GM21515 (cell line): Measurements from ENCODE around the gene KIF17.
"Not testable (repeated sequence)": the region's sequence is repeated elsewhere in the genome, so short reads cannot be mapped to it uniquely, and the experiment has no call there.

Experiments
- ATAC-seq: cut with Tn5 transposase; IDR thresholded peaks from one replicate; pipeline ENCODE4 v1.9.1; 2021; ENCODE audit not compliant: unreplicated experiment

The KIF17 gene

DNA sequence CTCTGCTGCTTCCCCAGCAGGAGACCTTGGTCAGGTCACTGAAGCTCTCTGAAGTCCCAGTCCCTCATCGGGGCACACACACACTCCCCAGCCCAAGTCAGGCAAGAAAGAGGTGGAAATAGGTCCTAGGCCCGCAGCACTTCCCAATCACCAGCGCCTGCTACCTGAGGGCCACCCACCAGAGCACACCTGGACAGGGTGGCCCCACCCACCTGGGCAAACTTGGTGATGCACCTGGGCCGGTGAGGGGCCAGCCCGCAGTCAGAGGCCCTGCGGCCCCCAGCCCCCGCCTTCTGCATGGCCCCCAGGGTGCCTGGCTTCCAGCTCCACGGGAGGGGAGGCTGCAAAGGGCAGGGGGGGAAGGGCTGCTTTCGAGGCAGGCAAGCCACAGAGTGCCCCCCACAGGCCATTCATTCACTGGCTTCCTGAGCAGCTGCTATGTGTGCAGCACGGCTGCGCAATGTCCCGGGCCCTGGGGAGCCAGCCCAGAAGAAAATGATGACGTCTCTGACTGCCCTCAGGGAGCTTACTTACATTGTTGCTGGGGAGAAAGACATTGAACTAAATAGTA, 10.0 kb upstream of the KIF17 start:
- no peak for ATAC-seq

DNA sequence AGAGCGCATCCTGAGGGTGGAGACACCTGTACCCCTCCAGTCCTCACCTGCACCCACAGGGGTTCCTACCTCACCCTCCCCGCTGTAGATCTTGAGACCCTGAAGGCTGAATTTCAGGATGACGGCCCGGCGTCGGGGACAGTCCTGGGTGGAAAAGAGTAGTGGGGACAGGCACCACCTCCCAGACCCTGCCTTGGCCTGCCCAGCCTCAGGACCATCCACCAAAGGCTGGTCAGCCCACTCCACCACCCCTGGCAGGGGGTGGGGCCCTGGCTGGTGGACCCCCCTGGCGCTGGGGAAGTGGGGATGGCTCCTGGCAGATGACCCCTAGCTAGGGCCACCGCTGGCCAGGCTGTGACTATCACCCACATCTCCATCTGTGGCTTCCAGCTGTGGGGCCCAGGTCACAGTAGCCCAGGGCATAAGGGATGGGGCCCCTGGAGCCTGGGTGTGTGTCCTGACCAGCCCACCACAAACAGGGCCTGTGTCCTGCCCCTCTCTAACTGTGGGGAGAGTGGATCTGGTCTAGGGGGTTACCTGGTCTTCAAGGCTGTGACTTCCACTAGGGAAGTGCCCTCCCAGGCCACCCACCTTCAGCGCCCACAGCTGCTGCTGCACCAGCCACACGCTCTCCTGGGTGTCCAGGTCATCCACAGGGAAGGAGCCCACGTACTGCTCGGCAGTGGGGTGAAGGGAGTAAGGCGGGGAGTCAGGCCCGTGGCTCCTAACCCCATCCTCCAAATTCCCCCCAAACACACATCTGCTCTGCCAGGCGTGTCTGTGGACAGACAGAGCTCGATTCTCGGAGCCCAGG, 9.3 kb upstream of the KIF17 start:
- ATAC-seq = no peak

DNA sequence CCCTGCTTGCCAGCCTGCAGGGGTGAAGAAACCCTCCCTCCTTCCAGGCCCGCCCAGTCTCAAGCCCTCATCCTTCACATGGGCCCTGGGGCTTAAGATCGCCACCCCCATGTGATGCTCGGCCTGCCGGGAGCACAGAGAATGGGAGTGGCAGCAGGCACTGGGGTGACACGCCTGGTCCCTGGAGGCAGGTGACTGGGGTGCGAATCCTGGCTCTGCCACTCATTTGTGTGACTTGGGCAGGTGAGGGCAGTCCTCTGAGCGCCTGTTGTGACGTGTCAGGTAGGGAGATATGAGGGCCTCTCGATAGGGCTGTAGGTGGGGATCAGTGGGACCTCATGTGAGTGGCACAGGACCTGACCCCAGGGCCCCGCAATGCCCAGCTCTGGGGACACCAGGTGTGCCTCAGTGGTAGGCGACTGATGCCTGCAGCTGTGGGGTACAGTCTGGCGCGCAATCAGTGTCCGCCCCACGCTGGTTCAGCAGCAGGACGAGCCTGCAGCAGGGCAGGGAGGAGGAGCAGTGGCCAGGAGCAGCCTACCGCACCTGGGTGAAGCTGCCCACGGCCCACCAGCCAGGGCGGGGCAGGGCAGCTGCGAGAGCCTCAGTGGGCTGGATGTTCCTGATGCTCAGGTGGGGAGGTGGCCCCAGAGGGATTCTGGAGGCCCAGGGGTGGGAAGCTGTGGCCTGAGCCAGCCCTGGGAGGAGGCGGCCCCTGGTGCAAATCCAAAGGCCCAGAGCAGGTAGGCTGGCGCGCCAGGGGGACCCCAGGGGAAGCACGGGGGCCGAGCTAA, 8.5 kb upstream of the KIF17 start:
- no peak for ATAC-seq

DNA sequence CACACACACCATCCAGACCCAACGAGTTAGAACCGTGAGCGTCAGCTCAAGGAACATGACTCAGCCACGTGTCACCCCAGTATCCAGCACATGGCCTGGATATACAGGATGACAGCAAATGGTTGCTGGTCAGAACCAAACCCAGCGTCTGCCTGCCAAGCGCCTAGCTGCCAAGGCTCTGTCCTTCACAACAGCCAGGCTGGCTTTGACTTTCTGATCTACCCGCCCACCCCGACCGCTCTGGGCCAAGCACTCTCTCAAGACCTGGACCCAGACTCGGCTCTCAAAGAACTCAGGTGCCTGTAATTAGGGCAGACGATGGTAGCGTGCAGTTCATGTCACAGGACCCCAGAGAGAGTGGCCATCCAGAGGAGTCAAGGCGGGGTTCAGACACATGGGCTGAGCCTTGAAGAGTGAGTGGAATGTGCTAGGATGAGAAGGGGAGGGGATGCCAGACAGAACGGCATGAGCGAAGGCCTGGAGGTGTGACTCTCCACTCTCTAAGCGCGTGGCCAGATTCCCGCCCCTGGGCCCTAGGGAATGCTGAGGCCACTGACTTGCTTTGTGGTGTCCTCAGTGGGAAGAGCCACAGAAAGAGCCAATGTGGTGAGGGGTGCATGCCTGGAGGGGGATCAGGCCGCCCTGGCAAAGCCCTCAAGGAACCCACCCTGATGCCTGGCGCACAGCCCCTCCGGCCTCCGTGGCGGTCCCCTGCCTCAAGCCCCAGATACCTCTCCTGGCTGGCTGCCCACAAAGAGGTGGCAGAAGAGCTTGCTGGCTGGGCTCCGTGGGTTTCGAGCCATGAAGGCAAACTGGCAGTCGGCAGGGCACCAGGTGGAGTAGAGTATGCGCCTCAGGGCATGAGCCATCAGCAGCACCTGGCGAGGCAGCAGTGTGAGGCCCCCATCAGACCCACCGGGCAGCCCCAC, 7.6 kb upstream of the KIF17 start:
- no peak for ATAC-seq

DNA sequence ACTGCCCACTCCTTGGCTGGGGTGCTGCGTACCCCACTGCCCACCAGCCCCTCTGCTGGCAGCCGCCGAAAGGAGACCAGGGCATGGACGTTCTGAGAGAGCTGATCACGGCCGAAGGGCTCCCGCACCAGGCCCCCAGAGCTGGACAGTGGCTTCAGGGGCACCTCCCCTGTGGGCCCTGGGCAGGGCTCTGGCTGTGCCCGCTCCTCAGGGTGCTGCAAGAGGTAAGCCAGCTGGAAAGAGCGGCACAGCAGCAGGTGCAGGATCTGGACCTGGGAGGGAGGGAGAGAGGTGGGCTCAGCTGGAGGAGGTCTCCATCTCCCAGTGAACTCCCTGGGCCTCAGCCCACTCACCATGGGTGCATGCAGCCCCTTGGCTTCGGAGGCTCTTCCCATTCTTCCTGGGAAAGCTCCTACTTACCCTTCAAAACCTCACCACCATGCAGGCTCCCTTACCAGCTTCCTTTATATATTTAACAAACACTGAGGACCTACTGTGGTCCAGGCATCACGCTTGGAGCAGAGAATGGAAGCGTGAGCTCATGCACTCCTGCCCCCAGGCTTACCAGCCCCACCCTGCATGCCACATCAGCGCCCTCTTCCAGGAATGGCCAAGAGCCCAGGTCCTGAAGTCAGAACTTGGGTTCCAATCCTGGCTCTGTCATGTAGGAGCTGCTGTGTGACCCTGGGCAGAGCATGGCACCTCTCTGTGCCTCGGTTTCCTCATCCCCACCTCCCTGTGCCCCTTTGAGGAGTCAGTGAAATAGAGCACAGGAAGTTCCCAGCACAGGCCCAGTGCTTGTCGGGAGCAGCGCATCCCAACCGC, 6.8 kb upstream of the KIF17 start:
- no peak for ATAC-seq

DNA sequence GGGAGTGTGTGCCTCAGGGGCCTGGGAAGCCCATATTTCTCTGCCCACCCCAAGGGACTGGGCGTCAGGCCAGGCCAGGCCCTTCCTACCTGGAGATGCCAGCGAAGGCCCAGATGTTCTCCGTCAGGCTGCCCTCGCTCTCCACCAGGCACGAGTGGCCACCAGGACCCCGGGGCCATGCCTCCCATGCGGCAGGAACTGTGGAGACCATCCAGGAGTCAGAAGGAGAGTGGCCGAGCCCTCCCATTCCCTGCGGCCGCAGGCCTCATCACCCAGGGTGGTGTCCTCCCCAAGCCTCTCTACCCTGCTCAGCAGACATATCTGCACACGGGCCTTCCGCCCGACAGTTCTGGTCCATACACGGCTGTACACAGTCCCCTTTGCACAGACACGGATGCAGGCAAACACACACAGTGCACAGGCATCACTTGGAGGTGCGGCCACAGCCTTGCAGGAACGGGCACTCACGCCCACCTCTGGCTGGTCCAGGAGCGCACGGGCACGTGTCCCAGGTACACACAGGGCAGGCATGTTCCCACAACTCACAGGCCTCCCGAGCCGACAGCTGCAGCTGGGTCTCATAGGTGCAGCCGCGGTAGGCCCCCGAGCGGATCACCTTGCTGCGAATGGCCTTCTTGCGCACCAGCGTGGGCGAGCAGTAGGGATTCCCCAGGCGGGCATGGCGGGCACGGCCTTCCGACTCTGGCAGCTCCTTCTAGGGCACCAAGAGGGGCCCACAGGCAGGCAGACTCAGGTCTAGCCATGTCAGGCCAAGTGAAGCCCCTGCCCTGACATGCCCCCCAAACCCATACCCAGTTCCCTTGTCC, 5.9 kb upstream of the KIF17 start:
- no peak for ATAC-seq

DNA sequence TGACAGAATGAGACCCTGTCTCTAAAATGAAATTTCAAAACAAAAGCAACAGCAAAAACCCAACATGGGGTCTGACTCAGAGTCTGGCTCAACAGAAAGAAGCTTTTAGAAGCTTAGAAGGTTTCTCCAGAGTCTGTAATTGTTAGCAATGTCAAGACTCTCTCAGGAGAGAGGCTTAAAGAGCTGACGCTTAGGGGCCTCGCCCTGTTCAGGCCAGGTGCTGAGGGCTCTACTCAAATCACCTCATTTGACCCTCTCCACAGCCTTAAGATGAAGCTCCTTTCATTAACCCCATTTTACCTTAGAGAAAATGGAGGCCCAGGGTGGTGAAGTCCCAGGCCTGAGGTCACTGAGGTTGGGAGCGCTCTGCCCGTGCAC, 5.3 kb upstream of the KIF17 start:
- no peak for ATAC-seq

DNA sequence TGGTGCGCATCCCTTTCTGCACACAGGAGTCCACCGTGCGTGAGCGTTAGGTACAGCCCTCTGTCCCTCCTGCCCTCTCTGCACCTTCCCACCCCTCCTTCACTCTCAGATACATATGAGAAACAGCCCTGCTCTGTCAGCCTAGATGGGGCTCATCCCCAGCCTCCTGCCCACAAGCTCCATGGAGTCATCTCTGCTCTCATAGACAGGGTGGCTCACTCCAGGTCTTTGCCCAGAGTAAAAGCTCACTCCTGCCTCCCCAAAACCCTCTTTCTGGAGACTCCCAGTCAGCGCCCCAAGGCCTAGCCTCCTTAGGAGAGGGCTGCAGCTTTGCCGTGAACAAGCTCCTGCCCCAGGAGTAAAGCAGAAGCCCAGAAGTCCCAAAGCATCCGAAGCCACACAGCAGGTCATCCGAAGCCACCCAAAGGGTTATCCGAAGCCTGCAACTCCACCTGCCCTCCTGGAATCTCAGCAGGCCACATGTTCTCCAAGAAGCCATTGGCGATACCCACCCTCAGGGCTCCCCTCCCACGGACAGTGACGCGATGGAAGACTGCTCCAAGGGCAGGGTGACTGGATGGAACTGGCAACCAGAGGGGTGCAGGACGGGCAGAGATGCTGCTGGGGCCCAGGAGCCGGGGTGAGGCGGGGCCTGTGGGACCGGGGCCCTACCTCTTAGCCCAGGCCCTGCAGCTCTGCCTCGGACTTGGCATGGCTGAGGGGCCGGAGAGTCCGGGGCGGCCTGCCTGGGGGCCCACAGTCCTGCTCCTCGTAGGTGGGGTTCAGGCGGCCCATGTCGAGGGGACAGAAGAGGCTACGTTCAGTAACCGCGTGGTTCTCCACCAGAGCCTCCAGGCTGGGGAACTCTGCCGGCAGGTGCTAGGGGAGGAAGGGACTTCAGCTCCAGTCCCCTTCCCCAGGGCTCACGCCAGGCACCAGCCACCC, 3.6 kb upstream of the KIF17 start:
- no peak for ATAC-seq

DNA sequence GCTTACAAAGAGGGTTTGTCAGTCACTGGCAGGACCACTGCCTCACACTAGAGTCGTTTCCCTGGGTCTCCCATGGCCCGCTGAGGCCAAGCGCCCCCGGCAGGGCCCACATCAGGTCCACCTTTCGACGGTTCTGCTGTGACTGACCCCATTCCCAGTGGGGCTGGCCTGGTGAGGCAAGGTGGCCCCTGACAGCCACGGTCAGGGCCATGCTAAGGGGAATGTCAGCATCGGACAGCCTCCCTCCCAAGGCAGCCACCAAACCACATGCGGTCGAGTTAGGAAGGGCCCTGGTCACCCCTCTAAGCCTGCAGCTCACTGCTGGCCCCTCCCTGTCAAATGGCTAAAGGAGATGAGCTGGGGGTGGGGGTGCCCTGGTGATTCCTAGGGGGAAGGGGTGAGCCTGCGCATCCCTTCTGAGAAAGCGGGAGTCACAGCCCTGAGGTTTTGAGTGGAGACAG, 2.9 kb upstream of the KIF17 start:
- no peak for ATAC-seq

DNA sequence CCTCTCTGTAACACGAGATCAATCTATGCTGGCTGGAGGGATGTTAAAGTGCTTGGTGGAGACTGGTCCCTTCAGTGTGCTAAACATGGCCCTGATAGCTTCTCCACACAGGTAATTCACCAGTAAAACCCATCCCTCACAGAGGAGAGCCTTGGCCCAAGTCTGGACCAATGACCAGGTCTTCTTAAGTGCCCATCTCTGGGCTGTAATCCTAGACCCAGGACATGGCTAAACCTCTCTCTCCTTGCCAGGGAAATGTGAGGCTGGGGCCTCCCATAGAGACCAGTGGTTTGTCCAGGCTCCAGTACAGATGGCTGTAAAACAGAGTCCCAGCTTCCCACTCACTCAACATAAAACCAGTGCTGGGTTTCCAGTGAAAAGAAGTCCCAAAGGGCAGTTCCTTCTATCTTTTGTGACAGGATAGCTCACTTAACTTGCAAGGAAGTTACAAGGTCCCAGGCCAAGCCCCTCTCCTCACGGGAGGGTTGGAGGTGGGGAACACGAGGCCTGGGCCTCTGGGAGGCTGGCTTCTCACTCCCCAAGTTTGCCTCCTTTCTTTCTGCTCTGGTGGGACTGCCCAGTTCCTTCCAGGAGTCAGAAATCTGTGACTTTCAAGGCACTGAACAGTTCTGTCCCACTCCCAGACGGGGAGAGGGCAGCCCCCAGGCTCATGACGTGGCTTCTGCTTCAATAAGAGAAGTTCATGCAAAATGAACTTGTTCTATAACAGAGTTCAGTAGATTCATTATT, 2.2 kb upstream of the KIF17 start:
- no peak for ATAC-seq

DNA sequence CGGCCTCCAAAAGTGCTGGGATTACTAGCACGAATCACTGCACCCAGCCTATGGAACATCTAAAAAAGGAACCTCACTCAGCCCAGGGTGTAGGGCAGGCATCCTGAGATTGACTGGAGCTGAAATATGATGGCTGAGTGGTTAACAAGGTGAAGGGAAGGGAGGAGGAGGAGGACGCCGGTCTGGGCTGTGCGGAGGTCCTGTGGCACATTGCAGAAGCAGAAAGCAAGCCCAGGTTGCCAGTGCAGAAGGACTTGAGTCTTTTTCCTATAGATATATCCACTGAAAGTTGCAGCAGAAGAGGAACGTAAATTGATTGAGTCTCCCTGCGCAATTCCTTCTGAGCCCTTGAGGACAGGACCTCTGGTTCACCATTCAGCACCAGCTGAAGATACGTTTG, 1.5 kb upstream of the KIF17 start:
- no peak for ATAC-seq

DNA sequence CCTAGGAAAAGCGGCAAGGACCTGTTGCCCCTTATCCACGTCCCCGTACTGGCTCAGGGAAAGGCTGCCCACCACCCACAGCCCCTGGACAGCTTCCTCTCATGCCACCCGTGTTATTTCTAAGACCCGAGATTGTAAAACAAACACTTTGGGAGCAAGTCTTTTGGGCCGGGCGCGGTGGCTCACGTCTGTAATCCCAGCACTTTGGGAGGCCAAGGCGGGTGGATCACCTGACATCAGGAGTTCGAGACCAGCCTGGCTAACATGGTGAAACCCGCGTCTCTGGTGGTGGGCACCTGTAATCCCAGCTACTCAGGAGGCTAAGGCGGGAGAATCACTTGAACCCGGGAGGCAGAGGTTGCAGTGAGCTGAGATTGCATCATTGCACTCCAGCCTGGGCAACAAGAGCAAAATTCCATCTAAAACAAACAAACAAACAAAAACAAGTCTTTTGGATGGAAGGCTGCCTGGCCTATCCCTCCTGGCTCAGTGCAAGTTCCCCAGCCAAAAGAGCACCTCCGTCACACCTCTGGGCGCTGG, 606 bp upstream of the KIF17 start:
- ATAC-seq = not testable (repeated sequence)

DNA sequence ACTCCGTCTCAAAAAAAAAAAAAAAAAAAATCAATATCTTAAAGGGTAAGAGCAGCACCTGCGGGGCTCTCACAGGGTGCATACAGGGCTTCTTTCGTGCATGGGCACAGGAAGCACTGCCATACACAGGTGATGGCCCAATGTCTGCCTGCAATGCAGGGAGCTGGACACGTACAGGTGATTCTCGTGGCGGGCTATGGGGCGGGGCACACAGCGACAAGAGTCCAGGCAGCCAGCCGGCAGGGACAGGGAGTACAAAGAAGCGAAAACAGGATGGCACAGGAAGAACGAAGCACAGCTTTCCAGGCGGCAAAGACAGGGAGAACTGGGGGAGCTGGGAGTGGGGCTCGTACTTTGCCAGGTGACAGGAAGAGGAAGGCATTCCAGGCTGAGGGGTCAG, 1.6 kb downstream of the KIF17 start:
- no peak for ATAC-seq

DNA sequence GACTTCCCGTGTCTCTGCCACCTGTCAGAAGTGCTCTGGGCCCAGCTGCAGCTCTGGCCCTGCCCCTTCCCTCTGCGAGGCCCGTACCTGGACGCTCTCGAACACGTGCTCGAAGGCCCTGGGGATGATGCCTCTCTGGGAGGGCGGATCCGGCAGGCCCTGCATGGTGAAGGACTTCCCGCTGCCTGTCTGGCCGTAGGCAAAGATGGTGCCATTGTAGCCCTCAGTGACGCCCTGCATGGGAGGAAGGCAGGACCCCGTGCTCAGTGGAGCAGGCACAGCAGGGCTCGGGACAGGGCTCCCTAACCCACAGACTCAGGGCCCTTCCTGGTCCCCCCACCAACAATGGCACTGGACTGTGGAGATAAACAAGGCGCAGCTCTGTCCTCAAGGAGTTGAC, 2.4 kb downstream of the KIF17 start:
- ATAC-seq = no peak

DNA sequence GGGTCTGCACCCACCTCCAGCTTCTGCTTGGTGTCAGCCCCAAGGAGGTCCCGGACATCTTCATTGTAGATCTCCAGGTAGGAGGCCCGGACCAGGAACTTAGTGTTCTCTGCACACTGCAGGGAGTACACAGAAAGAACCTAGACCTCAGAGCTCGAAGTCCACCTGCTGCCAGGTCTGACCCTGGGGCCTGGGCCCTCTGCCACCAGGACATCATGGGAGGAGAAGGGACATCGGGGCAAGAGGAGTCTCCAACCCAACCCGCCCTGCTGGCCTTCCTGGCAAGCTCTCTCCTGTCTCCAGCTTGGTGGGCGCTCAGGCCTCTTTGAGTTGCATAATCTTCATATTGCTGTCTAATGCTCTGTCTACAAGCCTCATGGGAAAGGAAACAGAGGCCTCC, 4.4 kb downstream of the KIF17 start:
- ATAC-seq = no peak

DNA sequence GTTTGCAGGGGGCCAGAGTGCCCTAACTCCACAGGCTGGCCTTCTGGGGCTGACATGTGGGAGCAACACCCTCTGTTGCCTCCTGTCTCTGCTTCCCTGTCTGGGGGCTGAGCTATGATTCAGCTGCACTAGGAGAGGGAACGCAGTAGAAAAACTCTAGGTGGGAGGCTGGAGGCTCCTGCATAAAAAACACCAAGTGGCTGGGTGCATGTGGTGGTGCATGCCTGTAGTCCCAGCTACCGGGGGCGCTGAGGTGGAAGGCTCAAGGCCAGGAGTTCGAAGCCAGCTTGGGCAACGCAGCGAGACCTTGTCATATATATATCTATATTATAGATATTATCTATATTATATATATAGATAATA, 5.6 kb downstream of the KIF17 start:
- no peak for ATAC-seq
